Skeletal muscle tissue (tissue), 4 donors: ENCODE data around the gene DPEP2. TPM values are rescaled to one million over a fixed set of nuclear protein-coding genes. Genes with fewer than 3 reads are reported as not detected.

ENCODE experiments used
- H3K27ac ChIP-seq: one replicate; pipeline ENCODE4 v1.7.0; 2013; ENCODE audit warnings: mild to moderate bottlenecking, low read depth, low read length, inconsistent platforms
- H3K27me3 ChIP-seq, 3 donors: one replicate each; pipeline ENCODE4 v1.7.0; 2013; ENCODE audit warnings: low read length in 3 of 3; ENCODE audit not compliant: control insufficient read depth in 3 of 3, insufficient read depth in 3 of 3
- H3K36me3 ChIP-seq, 3 donors: one replicate each; pipeline ENCODE4 v1.7.0; 2013; ENCODE audit warnings: low read length in 3 of 3; ENCODE audit not compliant: control insufficient read depth in 3 of 3, insufficient read depth in 3 of 3
- H3K4me1 ChIP-seq, 3 donors: one replicate each; pipeline ENCODE4 v1.7.0; 2013; ENCODE audit warnings: low read length in 3 of 3, mild to moderate bottlenecking in 3 of 3; ENCODE audit not compliant: control insufficient read depth in 3 of 3, insufficient read depth in 3 of 3
- H3K4me3 ChIP-seq, 3 donors: one replicate each; pipeline ENCODE4 v1.7.0; 2013; ENCODE audit warnings: low read length in 3 of 3
- H3K9ac ChIP-seq, 3 donors: one replicate each; pipeline ENCODE4 v1.7.0; 2013; ENCODE audit warnings: low read length in 3 of 3, mild to moderate bottlenecking in 3 of 3, moderate library complexity in 2 of 3, low read depth in 1 of 3
- H3K9me3 ChIP-seq, 3 donors: one replicate each; pipeline ENCODE4 v1.7.0; 2013; ENCODE audit warnings: low read length in 3 of 3; ENCODE audit not compliant: control insufficient read depth in 3 of 3
- total RNA-seq: library from RNA; depleted of rRNA; stranded (reverse); fragments of >200 nt; gene quantifications from one replicate; pipeline ENCODE4 v1.2.3, GENCODE V29; 2014
- donor health status: Osteomylitis.

DPEP2 gene
- total RNA-seq, 1 donor from 2014 or later: 1.0 TPM

GRCh38 chr16:67962135-67962534, 37.1 kb downstream of the DPEP2 start:
- peaks cover 89 to 90% (median 89%) of the 10 kb centered on the region in 3 donors for H3K4me1 ChIP-seq
- no peaks in the 10 kb centered on the region for H3K9me3 ChIP-seq
- H3K27me3 ChIP-seq: no peaks in the 10 kb centered on the region
- H3K9ac ChIP-seq: peak overlapping the region in 1 of 3 donors; percentile 60
- peaks cover 32 to 51% (median 50%) of the 10 kb centered on the region in 3 donors for H3K36me3 ChIP-seq
- no peak overlapping the region for H3K4me3 ChIP-seq
- H3K27ac ChIP-seq: peak overlapping the region; percentile 16

GRCh38 chr16:67961551-67961957, 37.7 kb downstream of the DPEP2 start:
- H3K36me3 ChIP-seq: peaks cover 32 to 51% (median 50%) of the 10 kb centered on the region in 3 donors
- peak overlapping the region; percentile 10 for H3K27ac ChIP-seq
- H3K27me3 ChIP-seq: no peaks in the 10 kb centered on the region
- H3K9ac ChIP-seq: peak overlapping the region in 2 of 3 donors; percentile 35 to 71
- H3K4me3 ChIP-seq: peak overlapping the region in 1 of 3 donors; percentile 22
- no peaks in the 10 kb centered on the region for H3K9me3 ChIP-seq
- H3K4me1 ChIP-seq: peaks cover 83 to 85% (median 83%) of the 10 kb centered on the region in 3 donors

GRCh38 chr16:67959536-67960329, 39.6 kb downstream of the DPEP2 start:
- peak overlapping the region in 1 of 3 donors; percentile 71 for H3K9ac ChIP-seq
- peaks cover 41 to 60% (median 56%) of the 10 kb centered on the region in 3 donors for H3K36me3 ChIP-seq
- no peaks in the 10 kb centered on the region for H3K27me3 ChIP-seq
- H3K27ac ChIP-seq: peak overlapping the region; percentile 68
- H3K4me3 ChIP-seq: peak overlapping the region in 1 of 3 donors; percentile 41
- H3K4me1 ChIP-seq: peaks cover 66 to 69% (median 67%) of the 10 kb centered on the region in 3 donors
- no peaks in the 10 kb centered on the region for H3K9me3 ChIP-seq

- peaks cover 52 to 66% (median 61%) of the 10 kb centered on the region in 3 donors for H3K36me3 ChIP-seq
- H3K27ac ChIP-seq: no peak overlapping the region
- no peak overlapping the region for H3K9ac ChIP-seq
- peaks cover 52 to 56% (median 53%) of the 10 kb centered on the region in 3 donors for H3K4me1 ChIP-seq
- H3K9me3 ChIP-seq: no peaks in the 10 kb centered on the region
- no peak overlapping the region for H3K4me3 ChIP-seq
- H3K27me3 ChIP-seq: no peaks in the 10 kb centered on the region
Observed at GRCh38 chr16:67957622-67958021, 41.7 kb downstream of the DPEP2 start.

- Histone ChIP-seq H3K4me3 (no peak overlapping the region), H3K27ac (no peak overlapping the region), H3K9me3 (no peaks in the 10 kb centered on the region), H3K27me3 (no peaks in the 10 kb centered on the region), H3K4me1 (peaks cover 34 to 37% (median 35%) of the 10 kb centered on the region in 3 donors), H3K36me3 (peaks cover 55 to 65% (median 58%) of the 10 kb centered on the region in 3 donors), H3K9ac (peak overlapping the region; percentile 8 to 54 (median 25))
Observed at GRCh38 chr16:67954421-67955196, 44.7 kb downstream of the DPEP2 start.

- H3K27ac ChIP-seq: no peak overlapping the region
- peaks cover 59 to 66% (median 61%) of the 10 kb centered on the region in 3 donors for H3K36me3 ChIP-seq
- no peaks in the 10 kb centered on the region for H3K9me3 ChIP-seq
- H3K4me3 ChIP-seq: no peak overlapping the region
- no peaks in the 10 kb centered on the region for H3K27me3 ChIP-seq
- H3K4me1 ChIP-seq: peaks cover 26 to 29% (median 27%) of the 10 kb centered on the region in 3 donors
- H3K9ac ChIP-seq: peak overlapping the region in 1 of 3 donors; percentile 33
Observed at GRCh38 chr16:67953641-67954375, 45.5 kb downstream of the DPEP2 start.

- peaks cover 19 to 24% (median 23%) of the 10 kb centered on the region in 3 donors for H3K4me1 ChIP-seq
- H3K9ac ChIP-seq: peak overlapping the region in 1 of 3 donors; percentile 64
- no peaks in the 10 kb centered on the region for H3K27me3 ChIP-seq
- H3K4me3 ChIP-seq: no peak overlapping the region
- peak overlapping the region; percentile 16 for H3K27ac ChIP-seq
- no peaks in the 10 kb centered on the region for H3K9me3 ChIP-seq
- peaks cover 71 to 78% (median 76%) of the 10 kb centered on the region in 3 donors for H3K36me3 ChIP-seq
Observed at GRCh38 chr16:67951485-67951884, 47.8 kb downstream of the DPEP2 start.

- Histone ChIP-seq H3K4me1 (peaks cover 20 to 31% (median 31%) of the 10 kb centered on the region in 3 donors), H3K27me3 (no peaks in the 10 kb centered on the region), H3K27ac (no peak overlapping the region), H3K4me3 (no peak overlapping the region), H3K36me3 (peaks cover 82 to 84% (median 83%) of the 10 kb centered on the region in 3 donors), H3K9ac (no peak overlapping the region), H3K9me3 (no peaks in the 10 kb centered on the region)
Observed at GRCh38 chr16:67950335-67950843, 48.9 kb downstream of the DPEP2 start.

GRCh38 chr16:67949645-67950044, 49.6 kb downstream of the DPEP2 start:
- Histone ChIP-seq H3K9me3 (no peaks in the 10 kb centered on the region), H3K27me3 (no peaks in the 10 kb centered on the region), H3K36me3 (peaks cover 83 to 87% (median 85%) of the 10 kb centered on the region in 3 donors), H3K4me1 (peaks cover 25 to 35% (median 35%) of the 10 kb centered on the region in 3 donors), H3K4me3 (no peak overlapping the region), H3K9ac (no peak overlapping the region), H3K27ac (no peak overlapping the region)
